ENCODE results near the gene SLIT3.

The SLIT3 gene

GRCh38 chr5:169015991-169016390 lies 284.9 kb downstream of the SLIT3 start:
- no peak for DNase-seq

GRCh38 chr5:169013846-169014245 lies 287.1 kb downstream of the SLIT3 start:
- no peak for DNase-seq

GRCh38 chr5:169013208-169013728 lies 287.7 kb downstream of the SLIT3 start:
- DNase-seq = no peak

- DNase-seq = no peak
Observed at GRCh38 chr5:169012450-169012849, 288.5 kb downstream of the SLIT3 start.

- no peak for DNase-seq
Observed at GRCh38 chr5:169011451-169011850, 289.5 kb downstream of the SLIT3 start.

GRCh38 chr5:169011009-169011408 lies 289.9 kb downstream of the SLIT3 start:
- DNase-seq = no peak

- no peak for DNase-seq
Observed at GRCh38 chr5:169009123-169009522, 291.8 kb downstream of the SLIT3 start.

- DNase-seq = no peak
Observed at GRCh38 chr5:169006842-169007790, 293.8 kb downstream of the SLIT3 start.

- DNase-seq = no peak
Observed at GRCh38 chr5:169004551-169004950, 296.4 kb downstream of the SLIT3 start.

GRCh38 chr5:169003721-169004541 lies 297.0 kb downstream of the SLIT3 start:
- no peak for DNase-seq

- no peak for DNase-seq
Observed at GRCh38 chr5:169002953-169003555, 297.9 kb downstream of the SLIT3 start.

- DNase-seq = no peak
Observed at GRCh38 chr5:169001394-169001793, 299.5 kb downstream of the SLIT3 start.

- DNase-seq = no peak
Observed at GRCh38 chr5:168995024-168995423, 305.9 kb downstream of the SLIT3 start.

- no peak for DNase-seq
Observed at GRCh38 chr5:168992687-168993086, 308.3 kb downstream of the SLIT3 start.

GRCh38 chr5:168992016-168992415 lies 308.9 kb downstream of the SLIT3 start:
- DNase-seq = no peak

GRCh38 chr5:168991311-168991710 lies 309.6 kb downstream of the SLIT3 start:
- DNase-seq = no peak

- DNase-seq = no peak
Observed at GRCh38 chr5:168990679-168991078, 310.3 kb downstream of the SLIT3 start.

- DNase-seq = no peak
Observed at GRCh38 chr5:168989731-168990505, 311.0 kb downstream of the SLIT3 start.

GRCh38 chr5:168988699-168989098 lies 312.2 kb downstream of the SLIT3 start:
- no peak for DNase-seq

- DNase-seq = peak; percentile 36
Observed at GRCh38 chr5:168987543-168988300, 313.2 kb downstream of the SLIT3 start.

- no peak for DNase-seq
Observed at GRCh38 chr5:168985454-168985853, 315.5 kb downstream of the SLIT3 start.

Data from activated CD8-positive, alpha-beta memory T cell treated with anti-CD3 and anti-CD28 coated beads, Interleukin-2, amount 50 U/mL, for 4 hours (primary cell).